Peyer's patch (tissue), 4 donors: Measurements from ENCODE around the gene CHST11. TPM values are rescaled to one million over a fixed set of nuclear protein-coding genes. Genes with fewer than 3 reads are reported as not detected.

Experiments used
- DNase-seq, 3 donors: peaks; one replicate each; pipeline ENCODE4 v3.0.0-alpha.2; 2017 to 2019
- H3K27ac ChIP-seq, 4 donors: fragments of 200-600 bp; sonication (generic); one replicate each; pipeline ENCODE4 v1.5.1; 2016 to 2019
- H3K27me3 ChIP-seq, 2 donors: fragments of 200-600 bp; sonication (generic); one replicate each; pipeline ENCODE4 v1.5.1; 2019
- H3K36me3 ChIP-seq, 3 donors: fragments of 200-600 bp; sonication (generic); one replicate each; pipeline ENCODE4 v1.5.1; 2016 to 2019
- H3K4me1 ChIP-seq, 4 donors: fragments of 200-600 bp; sonication (generic); one replicate each; pipeline ENCODE4 v1.5.1; 2016 to 2019
- H3K4me3 ChIP-seq, 4 donors: fragments of 200-600 bp; sonication (generic); 1 replicate in 3 of 4; 2 replicates in 1 of 4; pipeline ENCODE4 v1.5.1; 2016 to 2019; ENCODE audit warnings: mild to moderate bottlenecking in 1 of 4
- H3K9me3 ChIP-seq, 4 donors: fragments of 200-600 bp; sonication (generic); one replicate each; pipeline ENCODE4 v1.5.1; 2016 to 2019; ENCODE audit warnings: mild to moderate bottlenecking in 1 of 4
- POLR2A ChIP-seq, 2 donors: fragments of 450-650 bp; IDR thresholded peaks; one replicate each; pipeline ENCODE4 v1.5.1; 2017; ENCODE audit warnings: antibody characterized with exemption in 2 of 2, mild to moderate bottlenecking in 2 of 2, moderate library complexity in 2 of 2
- total RNA-seq, 4 donors: library from RNA; depleted of rRNA; stranded (reverse); fragments of >200 nt; gene quantifications; one replicate each; pipeline ENCODE4 v1.1.0, GENCODE V29; 2016
- TF ChIP-seq, protein P1 (sequence below), 6 experiments: fragments of 450-650 bp in 4 of 6; fragments of 200-600 bp in 2 of 6; sonication (generic) in 1 of 6; IDR thresholded peaks; one replicate each; pipeline ENCODE4 v1.5.1; 2017 to 2019; ENCODE audit warnings: antibody characterized with exemption in 6 of 6, mild to moderate bottlenecking in 3 of 6, moderate library complexity in 1 of 6

The CHST11 gene
- total RNA-seq, 4 donors from 2014 or later, result 9.9 to 119 (median 15.6) TPM

DNA sequence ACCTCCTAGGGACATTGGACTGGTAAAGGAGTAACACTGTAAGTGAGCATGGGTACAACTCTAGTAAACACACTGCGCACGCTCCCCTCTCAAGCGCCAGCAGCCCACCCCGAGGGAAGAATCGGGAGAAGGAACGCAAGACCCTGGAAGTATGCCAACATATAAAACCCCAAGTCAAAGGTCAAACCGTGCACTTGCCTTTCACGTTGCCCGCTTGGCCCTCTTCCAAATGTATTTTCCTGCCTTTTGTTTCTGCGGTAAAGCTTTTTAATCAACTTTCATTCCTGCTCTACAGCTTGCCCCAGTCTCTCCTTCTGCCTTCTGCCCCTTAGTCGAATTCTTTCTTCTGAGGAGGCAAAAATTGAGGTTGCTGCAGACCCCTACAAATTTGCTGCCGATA lies 17.6 kb upstream of the CHST11 start:
- DNase-seq, result no peak
- no peaks in the 10 kb centered on the region for H3K36me3 ChIP-seq

DNA sequence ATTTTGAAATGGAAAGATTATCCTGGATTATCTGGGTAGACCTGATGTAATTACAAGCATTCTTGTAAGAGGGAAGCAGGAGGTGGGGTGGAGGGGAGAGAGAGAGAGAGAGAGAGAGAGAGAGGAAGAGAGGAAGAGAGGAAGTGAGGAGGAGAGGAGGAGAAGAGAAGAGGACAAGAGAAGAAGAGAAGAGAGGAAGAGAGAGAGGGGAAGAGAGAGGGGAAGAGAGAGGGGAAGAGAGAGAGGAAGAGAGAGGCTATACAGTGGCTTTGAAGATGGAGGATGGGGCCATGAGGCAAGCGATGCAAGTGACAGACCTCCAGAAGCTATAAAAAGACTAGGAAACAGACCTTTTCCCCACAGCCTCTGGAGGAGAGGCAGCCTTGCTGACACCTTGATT lies 13.7 kb upstream of the CHST11 start:
- DNase-seq, result no peak
- no peaks in the 10 kb centered on the region for H3K9me3 ChIP-seq
- no peaks in the 10 kb centered on the region for H3K4me1 ChIP-seq
- TF ChIP-seq POLR2A (IDR thresholded peaks at IDR 0.05), result no peak
- TF ChIP-seq, protein P1, sequence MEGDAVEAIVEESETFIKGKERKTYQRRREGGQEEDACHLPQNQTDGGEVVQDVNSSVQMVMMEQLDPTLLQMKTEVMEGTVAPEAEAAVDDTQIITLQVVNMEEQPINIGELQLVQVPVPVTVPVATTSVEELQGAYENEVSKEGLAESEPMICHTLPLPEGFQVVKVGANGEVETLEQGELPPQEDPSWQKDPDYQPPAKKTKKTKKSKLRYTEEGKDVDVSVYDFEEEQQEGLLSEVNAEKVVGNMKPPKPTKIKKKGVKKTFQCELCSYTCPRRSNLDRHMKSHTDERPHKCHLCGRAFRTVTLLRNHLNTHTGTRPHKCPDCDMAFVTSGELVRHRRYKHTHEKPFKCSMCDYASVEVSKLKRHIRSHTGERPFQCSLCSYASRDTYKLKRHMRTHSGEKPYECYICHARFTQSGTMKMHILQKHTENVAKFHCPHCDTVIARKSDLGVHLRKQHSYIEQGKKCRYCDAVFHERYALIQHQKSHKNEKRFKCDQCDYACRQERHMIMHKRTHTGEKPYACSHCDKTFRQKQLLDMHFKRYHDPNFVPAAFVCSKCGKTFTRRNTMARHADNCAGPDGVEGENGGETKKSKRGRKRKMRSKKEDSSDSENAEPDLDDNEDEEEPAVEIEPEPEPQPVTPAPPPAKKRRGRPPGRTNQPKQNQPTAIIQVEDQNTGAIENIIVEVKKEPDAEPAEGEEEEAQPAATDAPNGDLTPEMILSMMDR (IDR thresholded peaks at IDR 0.05), result no peak
- H3K27me3 ChIP-seq, result no peaks in the 10 kb centered on the region
- no peak overlapping the region for H3K27ac ChIP-seq
- H3K4me3 ChIP-seq, result no peak overlapping the region
- no peaks in the 10 kb centered on the region for H3K36me3 ChIP-seq

More for the DNA sequence above, 17.6 kb upstream of the CHST11 start:
- no peaks in the 10 kb centered on the region for H3K27me3 ChIP-seq
- no peak overlapping the region for H3K27ac ChIP-seq
- no peaks in the 10 kb centered on the region for H3K4me1 ChIP-seq
- no peaks in the 10 kb centered on the region for H3K9me3 ChIP-seq
- no peak overlapping the region for H3K4me3 ChIP-seq
- TF ChIP-seq POLR2A (IDR thresholded peaks at IDR 0.05), result no peak
- TF ChIP-seq, protein P1 (IDR thresholded peaks at IDR 0.05), result no peak

DNA sequence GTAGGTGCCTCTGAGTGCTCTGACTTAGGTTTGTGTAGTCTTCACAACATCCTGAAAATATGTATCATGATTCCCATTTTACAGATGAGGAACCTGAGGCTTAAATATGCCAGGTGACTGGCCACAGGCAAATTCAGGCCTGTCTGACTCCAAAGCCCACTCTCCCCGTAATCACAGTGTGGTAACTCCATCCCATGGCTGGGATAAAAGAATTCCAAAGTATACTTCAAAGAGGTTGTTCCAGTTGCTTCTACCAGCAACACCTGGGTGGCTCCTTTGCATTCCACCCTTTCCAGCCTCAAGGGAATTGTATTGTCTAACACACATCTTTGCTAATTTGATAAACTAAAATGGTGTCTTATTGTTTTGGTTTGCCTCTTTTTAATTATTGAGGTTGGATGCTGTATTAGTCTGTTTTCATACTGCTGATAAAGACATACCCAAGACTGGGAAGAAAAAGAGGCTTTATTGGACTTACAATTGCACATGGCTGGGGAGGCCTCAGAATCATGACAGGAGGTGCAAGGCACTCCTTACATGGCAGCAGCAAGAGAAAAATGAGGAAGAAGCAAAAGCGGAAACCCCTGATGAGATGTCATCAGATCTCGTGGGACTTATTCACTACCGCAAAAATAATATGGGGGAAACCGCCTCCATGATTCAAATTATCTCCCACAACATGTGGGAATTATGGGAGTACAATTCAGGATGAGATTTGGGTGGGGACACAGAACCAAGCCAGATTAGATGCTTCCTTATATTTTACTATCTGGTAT lies 9.9 kb upstream of the CHST11 start:
- Histone ChIP-seq H3K27me3 (no peaks in the 10 kb centered on the region), H3K36me3 (no peaks in the 10 kb centered on the region), H3K27ac (no peak overlapping the region), H3K9me3 (no peaks in the 10 kb centered on the region), H3K4me1 (no peaks in the 10 kb centered on the region), H3K4me3 (no peak overlapping the region)
- DNase-seq, result no peak
- TF ChIP-seq POLR2A (IDR thresholded peaks at IDR 0.05), result no peak
- TF ChIP-seq, protein P1 (IDR thresholded peaks at IDR 0.05), result no peak

DNA sequence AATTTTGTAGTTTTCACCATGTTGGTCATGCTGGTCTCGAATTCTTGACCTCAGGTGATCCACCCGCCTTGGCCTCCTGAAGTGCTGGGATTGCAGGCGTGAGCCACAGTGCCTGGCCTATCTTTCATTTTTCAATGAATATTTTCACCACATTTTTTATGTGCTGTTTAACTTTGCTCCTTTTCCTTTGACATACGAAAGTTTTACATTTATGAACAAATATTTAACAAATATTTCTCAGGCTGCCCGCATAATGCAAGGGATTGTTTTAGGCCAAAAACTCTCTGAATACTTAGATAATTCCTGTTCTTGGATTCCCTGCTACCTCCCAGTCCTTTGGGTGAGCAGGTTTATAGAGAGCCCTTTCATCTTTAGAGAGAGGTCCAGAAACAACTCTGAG lies 8.7 kb upstream of the CHST11 start:
- H3K36me3 ChIP-seq, result no peaks in the 10 kb centered on the region
- TF ChIP-seq POLR2A (IDR thresholded peaks at IDR 0.05), result no peak
- TF ChIP-seq, protein P1 (IDR thresholded peaks at IDR 0.05), result no peak

DNA sequence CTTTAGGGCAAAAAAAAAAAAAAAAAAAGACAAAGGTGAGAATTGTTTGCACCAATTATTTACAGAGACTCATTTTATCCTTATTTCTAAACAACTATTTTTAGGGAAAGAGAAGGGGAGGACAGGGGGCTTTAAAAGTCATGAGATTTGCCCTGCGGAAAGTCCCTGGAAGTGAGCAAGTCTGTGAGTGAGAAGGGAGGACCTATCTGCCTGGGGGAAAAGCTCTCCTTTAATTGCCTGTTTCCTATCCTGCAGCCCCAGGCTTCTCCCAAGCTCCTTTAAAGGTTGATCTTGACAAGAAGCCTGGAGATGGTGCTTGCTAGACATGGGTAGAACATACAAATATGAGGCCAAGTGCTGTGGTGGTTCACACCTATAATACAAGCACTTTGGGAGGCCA lies 8.3 kb upstream of the CHST11 start:
- no peaks in the 10 kb centered on the region for H3K9me3 ChIP-seq
- no peak overlapping the region for H3K4me3 ChIP-seq
- no peak for DNase-seq
- H3K27me3 ChIP-seq, result no peaks in the 10 kb centered on the region
- H3K27ac ChIP-seq, result no peak overlapping the region
- H3K4me1 ChIP-seq, result no peaks in the 10 kb centered on the region
- no peak for TF ChIP-seq POLR2A (IDR thresholded peaks at IDR 0.05)
- TF ChIP-seq, protein P1 (IDR thresholded peaks at IDR 0.05), result no peak
- no peaks in the 10 kb centered on the region for H3K36me3 ChIP-seq

More for the DNA sequence above, 8.7 kb upstream of the CHST11 start:
- H3K27ac ChIP-seq, result no peak overlapping the region
- DNase-seq, result no peak
- no peak overlapping the region for H3K4me3 ChIP-seq
- no peaks in the 10 kb centered on the region for H3K27me3 ChIP-seq
- H3K4me1 ChIP-seq, result no peaks in the 10 kb centered on the region
- no peaks in the 10 kb centered on the region for H3K9me3 ChIP-seq
